Activated CD4-positive, CD25-positive, alpha-beta regulatory T cell (primary cell): ENCODE results near the gene ZPBP.
"Not testable (repeated sequence)": the region's sequence is repeated elsewhere in the genome, so short reads cannot be mapped to it uniquely, and the experiment has no call there.

Experiments
- DNase-seq, 4 experiments: peaks; one replicate each; lab custom pipeline; 2025; lab: John Stamatoyannopoulos, UW

The ZPBP gene

DNA sequence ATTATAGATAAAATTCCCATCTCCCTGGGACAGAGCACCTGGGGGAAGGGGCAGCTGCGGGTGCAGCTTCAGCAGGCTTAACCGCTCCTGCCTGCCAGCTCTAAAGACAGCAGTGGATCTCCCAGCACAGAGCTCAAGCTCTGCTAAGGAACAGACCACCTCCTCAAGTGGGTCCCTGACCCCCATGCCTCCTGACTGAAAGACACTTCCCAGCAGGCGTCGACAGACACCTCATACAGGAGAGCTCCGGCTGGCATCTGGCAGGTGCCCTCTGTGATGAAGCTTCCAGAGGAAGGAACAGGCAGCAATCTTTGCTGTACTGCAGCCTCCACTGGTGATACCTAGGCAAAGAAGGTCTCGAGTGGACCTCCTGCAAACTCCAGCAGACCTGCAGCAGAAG lies 51.9 kb downstream of the ZPBP start:
- not testable (repeated sequence) for DNase-seq

DNA sequence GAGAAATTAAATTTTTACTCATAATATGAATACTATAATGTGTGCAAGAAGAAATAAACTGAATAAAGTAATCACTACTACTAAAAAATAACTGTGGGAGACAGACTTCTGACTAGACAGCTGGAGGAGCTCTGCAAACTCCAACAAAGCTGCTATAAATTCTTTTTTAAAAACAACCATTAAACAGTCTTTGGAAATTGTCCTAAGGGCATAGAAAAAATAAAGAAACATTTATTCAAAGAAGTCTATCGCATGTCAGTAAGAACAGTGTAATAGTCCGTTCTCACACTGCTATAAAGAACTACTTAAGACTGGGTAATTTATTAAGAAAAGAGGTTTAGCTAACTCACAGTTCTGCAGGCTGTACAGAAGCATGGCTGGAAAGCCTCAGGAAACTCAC lies 56.0 kb downstream of the ZPBP start:
- no peak for DNase-seq

DNA sequence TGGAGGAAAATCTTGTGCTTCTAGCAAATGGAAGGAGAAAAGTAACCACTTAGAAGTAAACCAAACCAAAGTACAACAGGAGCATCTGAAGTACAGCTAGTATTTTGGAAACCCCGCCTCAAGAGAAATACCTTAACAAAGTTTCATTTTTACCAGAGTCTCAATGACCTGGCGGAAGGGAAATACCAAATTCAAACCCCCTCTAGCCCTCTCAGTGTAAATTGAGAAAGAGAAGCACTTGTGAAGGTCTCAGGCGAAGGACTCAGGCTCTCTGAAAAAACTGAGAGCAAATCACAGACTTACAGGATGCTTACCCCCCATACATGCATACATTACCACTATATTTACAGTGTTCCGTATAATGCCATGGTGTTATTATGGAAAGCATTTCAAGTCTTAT lies 70.1 kb downstream of the ZPBP start:
- DNase-seq = no peak

DNA sequence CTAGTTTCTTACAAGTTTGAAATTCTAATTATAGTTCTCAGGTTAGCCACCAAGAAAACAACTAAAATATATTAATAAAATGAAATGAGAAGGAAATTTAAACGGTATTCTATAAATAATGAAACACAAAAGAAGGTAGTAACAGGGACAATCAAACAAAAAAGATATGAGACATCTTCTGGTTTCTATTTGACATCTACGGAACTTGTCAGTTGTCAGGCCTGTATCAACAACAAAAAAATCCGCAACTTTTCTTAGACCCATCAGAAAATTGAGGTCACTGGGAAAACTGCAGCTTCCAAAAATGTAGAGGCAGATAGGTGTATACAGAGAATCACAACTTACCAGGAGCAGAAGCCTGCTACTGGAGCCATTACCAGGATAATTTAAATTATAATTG lies 70.6 kb downstream of the ZPBP start:
- no peak for DNase-seq

DNA sequence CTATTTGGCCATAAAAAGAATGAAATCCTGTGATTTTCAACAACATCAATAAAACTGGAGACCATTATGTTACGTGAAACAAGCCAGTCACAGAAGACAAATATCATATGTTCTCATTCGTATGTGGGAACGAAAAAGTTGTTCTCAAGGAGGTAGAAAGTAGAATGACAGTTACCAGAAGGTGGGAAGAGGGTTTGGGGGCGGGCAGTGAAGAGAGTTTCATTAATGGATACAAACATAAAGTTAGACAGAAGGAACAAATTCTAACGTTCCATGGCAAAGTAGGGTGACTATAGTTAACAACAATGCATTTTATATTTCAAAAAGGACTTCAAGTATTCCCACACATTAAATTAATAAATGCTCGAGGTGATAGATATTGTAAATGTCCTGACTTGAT lies 97.4 kb downstream of the ZPBP start:
- DNase-seq = no peak

DNA sequence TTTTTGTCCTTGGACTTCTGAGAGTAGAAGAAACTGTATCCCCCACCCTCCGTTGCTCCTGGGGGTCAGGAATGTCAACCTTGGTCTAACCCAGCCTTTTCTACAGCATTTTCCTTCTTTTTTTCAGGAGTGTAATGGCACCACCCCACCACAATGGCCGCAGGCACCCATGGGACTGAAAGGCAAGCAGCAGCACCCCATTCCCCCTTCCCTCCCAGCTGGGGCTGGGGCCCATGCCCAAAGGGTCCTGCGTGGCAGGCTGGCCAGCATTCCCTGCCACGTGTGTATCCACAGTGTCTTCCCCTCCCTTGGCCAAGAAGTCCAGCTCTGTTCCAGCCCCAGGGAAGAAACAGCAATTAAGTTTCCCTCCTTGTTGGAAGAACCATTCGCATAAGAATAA lies 106.9 kb downstream of the ZPBP start:
- DNase-seq = no peak

DNA sequence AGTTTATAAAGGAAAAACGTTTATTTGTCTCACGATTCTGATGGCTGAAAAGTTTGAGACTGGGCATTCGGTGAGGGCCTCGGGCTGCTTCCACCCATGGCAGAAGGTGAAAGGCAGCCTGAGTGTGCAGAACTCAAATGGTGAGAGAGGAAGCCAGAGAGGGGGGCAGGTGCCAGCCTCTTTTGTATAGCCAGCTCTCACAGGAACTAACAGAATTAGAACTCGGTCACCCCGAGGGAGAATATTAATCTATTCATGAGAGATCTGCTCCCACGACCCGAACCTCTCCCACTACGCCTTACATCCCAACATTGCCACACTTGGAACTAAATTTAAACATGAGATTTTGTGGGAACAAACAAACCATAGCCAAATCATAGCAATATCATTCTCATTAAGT lies 112.6 kb downstream of the ZPBP start:
- no peak for DNase-seq

DNA sequence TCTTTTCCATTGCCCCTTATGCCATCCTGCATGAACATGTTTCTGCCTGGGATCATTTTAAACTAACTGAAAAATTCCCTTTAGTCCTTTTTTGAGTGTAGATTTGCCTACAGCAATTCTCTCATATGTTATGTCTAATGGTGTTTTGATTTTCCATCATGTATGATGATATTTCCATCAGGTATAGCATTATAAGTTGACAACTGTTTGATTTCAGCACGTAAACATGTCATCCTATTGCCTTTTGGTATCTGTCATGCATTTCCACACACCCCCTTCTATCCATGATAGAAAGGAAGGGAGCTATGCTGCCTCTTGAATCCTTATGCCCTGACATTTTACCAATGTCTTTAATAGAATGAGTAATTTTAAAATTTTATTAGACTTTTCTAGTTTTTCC lies 116.8 kb downstream of the ZPBP start:
- no peak for DNase-seq

DNA sequence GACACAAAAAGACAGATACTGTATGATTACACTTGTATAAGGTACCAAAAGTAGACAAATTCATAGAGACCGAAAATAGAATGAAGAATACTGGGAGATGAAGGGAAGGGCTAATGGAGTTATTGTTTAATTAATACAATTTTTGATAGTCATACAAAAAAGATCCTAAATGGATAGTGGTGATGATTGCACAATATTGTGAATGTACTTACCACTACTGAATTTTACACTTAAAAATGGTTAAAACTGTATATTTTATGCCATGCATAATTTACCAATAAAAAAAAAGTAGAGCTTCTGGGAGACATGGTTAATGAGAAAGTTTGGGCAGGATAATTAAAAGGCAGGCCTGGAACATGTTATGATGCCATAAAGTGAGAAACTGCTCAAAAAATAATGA lies 119.0 kb downstream of the ZPBP start:
- no peak for DNase-seq

DNA sequence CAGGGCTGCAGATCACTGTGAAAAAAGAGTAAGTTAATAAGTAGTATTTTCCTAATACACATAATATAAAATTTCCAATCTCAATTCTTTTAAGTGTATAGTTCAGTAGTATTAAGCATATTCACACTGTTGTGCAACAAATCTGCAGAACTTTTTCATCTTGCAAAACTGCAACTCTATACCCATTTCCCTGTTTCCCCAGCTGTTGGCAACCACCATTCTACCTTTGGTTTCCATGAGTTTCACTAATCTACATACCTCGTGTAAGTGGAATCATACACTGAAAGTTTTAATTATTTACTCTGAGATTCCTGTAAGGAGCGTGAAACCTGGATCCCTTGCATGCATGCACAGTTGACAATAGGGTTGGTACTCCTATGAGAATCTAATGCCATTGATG lies 155.4 kb downstream of the ZPBP start:
- DNase-seq = no peak

DNA sequence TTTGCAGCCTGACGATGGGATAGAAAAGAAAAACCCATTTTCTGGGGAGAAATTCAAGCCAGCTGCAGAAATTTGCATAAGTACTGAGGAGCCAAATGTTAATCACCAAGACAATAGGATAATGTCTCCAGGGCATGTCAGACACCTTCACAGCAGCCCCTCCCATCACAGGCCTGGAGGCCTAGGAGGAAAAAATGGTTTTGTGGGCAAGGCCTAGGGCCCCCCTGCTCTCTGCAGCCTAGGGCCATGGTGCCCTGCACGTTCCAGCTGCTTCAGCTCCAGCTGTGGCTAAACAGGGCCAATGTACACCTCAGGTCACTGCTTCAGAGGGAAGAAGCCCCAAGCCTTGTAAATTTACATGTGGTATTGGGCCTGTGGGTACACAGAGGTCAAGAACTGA lies 161.4 kb downstream of the ZPBP start:
- no peak for DNase-seq

DNA sequence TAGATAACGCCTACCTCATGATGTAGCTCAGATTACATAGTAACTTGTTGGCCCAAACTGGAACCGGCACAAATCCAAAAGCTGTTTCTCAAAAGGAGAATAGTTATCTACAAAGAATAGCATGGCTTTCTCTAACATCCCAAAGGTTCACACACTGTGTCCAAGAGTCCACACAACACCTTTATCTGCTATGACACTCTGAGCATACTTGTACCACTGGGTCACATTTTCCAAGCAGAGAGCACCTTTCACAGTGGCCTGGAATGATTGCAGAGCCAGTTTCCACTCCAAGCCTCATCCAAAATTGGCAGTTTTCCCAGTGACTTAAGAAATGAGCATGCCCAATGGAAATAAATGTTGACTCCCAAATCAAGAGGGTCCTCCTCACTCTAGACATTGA lies 164.3 kb downstream of the ZPBP start:
- no peak for DNase-seq

DNA sequence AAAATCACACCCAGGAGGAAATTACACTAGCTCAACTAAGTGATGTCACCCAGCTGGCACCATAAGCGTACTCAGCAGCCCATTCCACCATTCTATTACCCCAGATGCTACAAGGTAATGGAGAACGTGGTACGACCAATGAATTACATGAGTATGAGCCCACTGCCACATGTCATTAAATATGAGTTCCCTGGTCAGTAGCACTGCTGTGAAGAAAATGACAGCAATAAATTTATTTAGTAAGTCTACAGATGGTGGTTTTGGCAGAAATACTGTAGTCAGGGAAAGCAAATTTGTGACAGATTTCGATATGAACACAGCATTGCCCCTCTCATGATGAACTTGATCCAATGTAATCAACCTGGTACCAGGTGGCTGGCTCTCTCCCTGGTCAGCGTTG lies 165.4 kb downstream of the ZPBP start:
- no peak for DNase-seq

DNA sequence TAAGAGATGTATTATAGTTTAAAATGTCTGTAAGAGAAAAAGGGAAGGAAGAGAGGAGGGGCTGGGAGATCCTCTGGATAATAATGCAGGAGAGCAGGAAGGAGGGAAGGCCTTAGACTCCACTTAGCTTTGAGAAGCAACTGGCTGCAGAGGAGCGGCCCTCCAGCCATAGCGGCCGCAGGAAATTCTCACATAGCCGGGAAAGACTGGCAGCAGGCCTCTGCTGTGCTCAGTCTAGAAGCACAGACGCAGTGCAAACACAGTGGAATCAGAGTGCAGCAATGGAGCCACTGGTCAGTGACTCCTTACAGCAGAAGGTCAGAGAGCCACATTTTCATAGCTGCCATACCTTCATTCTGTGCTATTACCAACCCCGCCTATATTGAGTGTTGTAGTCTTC lies 166.3 kb downstream of the ZPBP start:
- DNase-seq = no peak

DNA sequence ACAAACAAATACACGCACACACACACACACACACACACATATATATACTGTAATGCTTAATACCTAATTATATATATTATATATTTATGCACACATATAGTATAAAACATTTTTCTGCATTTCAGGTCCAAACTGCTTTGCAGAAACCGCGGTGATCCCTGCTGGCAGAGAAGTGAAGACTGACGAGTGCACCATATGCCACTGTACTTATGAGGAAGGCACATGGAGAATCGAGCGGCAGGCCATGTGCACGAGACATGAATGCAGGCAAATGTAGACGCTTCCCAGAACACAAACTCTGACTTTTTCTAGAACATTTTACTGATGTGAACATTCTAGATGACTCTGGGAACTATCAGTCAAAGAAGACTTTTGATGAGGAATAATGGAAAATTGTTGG lies 181.1 kb downstream of the ZPBP start:
- DNase-seq = no peak

DNA sequence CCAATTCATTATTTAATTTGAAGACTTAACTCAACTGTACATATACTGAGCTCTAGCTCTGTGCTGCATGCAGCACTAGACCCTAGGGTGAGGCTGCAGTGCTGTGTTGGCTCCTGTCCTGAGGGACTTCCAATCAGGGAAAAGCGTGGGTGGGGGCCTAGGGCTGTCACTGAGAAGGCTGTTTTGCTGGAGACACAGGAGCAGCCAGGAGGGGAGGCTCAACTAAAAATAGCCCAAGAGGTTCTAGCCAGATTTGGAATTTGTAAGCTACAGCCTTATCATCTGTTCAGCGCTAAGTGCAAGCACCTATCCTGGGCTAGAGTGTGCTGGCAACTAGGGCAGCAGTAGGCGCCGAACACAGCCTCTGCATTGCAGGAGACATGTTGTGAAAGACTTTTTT lies 198.5 kb downstream of the ZPBP start:
- DNase-seq = no peak

DNA sequence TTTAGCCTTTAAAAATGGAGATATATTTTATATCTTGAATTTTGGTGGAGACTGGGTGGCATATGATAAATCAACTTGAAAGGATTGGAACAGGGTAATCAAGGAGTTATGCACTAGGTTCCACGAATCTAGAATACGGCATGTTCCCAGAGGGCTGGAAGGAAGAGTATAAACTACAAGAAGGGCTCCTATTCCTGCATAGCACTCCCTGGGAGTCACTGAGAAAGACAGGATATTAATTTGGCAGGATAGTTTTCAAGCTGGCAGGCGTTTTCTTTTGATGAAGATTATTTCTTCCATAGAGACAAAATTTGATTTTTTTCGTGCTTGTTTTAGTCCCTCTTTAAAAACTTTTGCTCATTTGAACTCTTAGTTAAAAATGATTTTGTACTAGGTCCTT lies 199.9 kb downstream of the ZPBP start:
- DNase-seq = no peak

DNA sequence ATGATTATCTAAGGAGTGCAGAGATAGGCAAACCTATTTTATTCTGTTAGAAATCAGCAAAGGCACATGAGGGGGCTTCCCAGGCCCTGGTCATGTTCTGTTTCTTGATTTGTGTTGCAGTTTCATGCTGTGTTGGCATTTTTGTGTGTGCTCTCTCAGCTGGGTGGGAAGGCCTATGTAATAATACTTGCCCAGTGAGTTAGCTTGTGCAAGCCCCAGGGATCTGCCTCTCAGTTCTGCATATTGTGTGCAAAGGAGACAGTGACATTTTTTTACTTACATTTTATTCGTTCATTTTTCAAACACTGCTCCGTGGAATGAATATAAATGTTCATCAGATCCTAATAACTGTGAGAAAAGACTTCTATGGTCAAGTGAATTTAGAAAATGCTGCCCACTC lies 200.6 kb downstream of the ZPBP start:
- no peak for DNase-seq
